Gastroesophageal sphincter (tissue), 3 donors: ENCODE results near the gene TPBGL.

Experiments
- CTCF ChIP-seq, 4 experiments: fragments of 200-600 bp in 2 of 4; fragments of 450-650 bp in 2 of 4; sonication (generic) in 1 of 4; IDR thresholded peaks; one replicate each; pipeline ENCODE4 v1.5.1; 2017 to 2019; ENCODE audit warnings: antibody characterized with exemption in 4 of 4, mild to moderate bottlenecking in 2 of 4, moderate library complexity in 2 of 4
- EP300 ChIP-seq: sonication (generic); formaldehyde crosslinking; IDR thresholded peaks from one replicate; pipeline ENCODE4 v1.6.1; 2017; ENCODE audit warnings: antibody characterized with exemption, mild to moderate bottlenecking
- POLR2A ChIP-seq, 2 donors: fragments of 450-650 bp; IDR thresholded peaks; one replicate each; pipeline ENCODE4 v1.6.1; 2017; ENCODE audit warnings: antibody characterized with exemption in 2 of 2, mild to moderate bottlenecking in 2 of 2, moderate library complexity in 1 of 2
- POLR2AphosphoS5 ChIP-seq: sonication (generic); formaldehyde crosslinking; IDR thresholded peaks from one replicate; pipeline ENCODE4 v1.6.1; 2017; ENCODE audit warnings: antibody characterized with exemption

- no peak for TF ChIP-seq POLR2A (IDR thresholded peaks at IDR 0.05)
- peak in 3 of 4 experiments; percentile 99 for TF ChIP-seq CTCF (IDR thresholded peaks at IDR 0.05)
- peak; percentile 52 for TF ChIP-seq POLR2AphosphoS5
- TF ChIP-seq EP300 = no peak
Observed at GRCh38 chr11:75280227-75280701, 39.7 kb downstream of the TPBGL start.
